ENCODE results near the gene CATSPERE.

GRCh38 chr1:244639561-244639960 is 178.5 kb downstream of the CATSPERE start:
- TF ChIP-seq POLR2A (IDR thresholded peaks at IDR 0.05) (no peak), CTCF (IDR thresholded peaks at IDR 0.05) (no peak)
